ENCODE data around the gene SIRT2. TPM values are rescaled to one million over a fixed set of nuclear protein-coding genes. Genes with fewer than 3 reads are reported as not detected.

SIRT2 gene
- total RNA-seq, 4 donors from 2014 or later: 59.6 to 115 (median 74.5) TPM

GRCh38 chr19:38911388-38912001 is 12.1 kb upstream of the SIRT2 start:
- ATAC-seq (ENCODE audit: low FRiP score): no peak
- DNase-seq (ENCODE audit: low spot score): no peak
- TF ChIP-seq CTCF (IDR thresholded peaks at IDR 0.05): no peak

- no peak for TF ChIP-seq CTCF (IDR thresholded peaks at IDR 0.05)
- ATAC-seq (ENCODE audit: low FRiP score) (no peak), DNase-seq (ENCODE audit: low spot score) (no peak)
These were observed 11.1 kb upstream of the SIRT2 start for GRCh38 chr19:38910488-38910887.

- DNase-seq (ENCODE audit: low spot score) (no peak), ATAC-seq (ENCODE audit: low FRiP score) (no peak)
- TF ChIP-seq CTCF (IDR thresholded peaks at IDR 0.05): no peak
These were observed 9.5 kb upstream of the SIRT2 start for GRCh38 chr19:38908911-38909310.

GRCh38 chr19:38907670-38908069 is 8.3 kb upstream of the SIRT2 start:
- DNase-seq (ENCODE audit: low spot score) (no peak), ATAC-seq (ENCODE audit: low FRiP score) (no peak)
- no peak for TF ChIP-seq CTCF (IDR thresholded peaks at IDR 0.05)

GRCh38 chr19:38907227-38907626 is 7.8 kb upstream of the SIRT2 start:
- no peak for DNase-seq (ENCODE audit: low spot score)
- TF ChIP-seq CTCF (IDR thresholded peaks at IDR 0.05): no peak
- no peak for ATAC-seq (ENCODE audit: low FRiP score)

GRCh38 chr19:38905620-38906019 is 6.2 kb upstream of the SIRT2 start:
- no peak for TF ChIP-seq CTCF (IDR thresholded peaks at IDR 0.05)
- ATAC-seq (ENCODE audit: low FRiP score): no peak
- no peak for DNase-seq (ENCODE audit: low spot score)

Data from omental fat pad (tissue), 4 donors.